ENCODE results near the gene KRT84. TPM values are rescaled to one million over a fixed set of nuclear protein-coding genes. Genes with fewer than 3 reads are reported as not detected.

The KRT84 gene
- total RNA-seq, 2 experiments from 2014 or later, result not detected

- DNase-seq, result no peak
- Mint-ChIP-seq H3K27ac (no peak overlapping the region), H3K9me3 (ENCODE audit: low read depth) (no peaks in the 10 kb centered on the region), H3K4me3 (no peak overlapping the region), H3K4me1 (no peaks in the 10 kb centered on the region), H3K36me3 (no peaks in the 10 kb centered on the region), H3K27me3 (peaks cover 33% of the 10 kb centered on the region)
- CTCF ChIA-PET, result interaction anchor here (1.4 to 6.8 kb wide), 3 partner anchors 10 to 510 kb away, joined by 4 to 58 read pairs (median 5); no protein-coding TSS in a partner anchor
- ATAC-seq, result no peak
These were observed 15.6 kb downstream of the KRT84 start for GRCh38 chr12:52369809-52370208.

- ATAC-seq (no peak), DNase-seq (no peak)
- Mint-ChIP-seq H3K27ac (no peak overlapping the region), H3K9me3 (ENCODE audit: low read depth) (no peaks in the 10 kb centered on the region), H3K4me3 (no peak overlapping the region), H3K36me3 (no peaks in the 10 kb centered on the region), H3K4me1 (no peaks in the 10 kb centered on the region), H3K27me3 (peaks cover 34% of the 10 kb centered on the region)
- CTCF ChIA-PET, result interaction anchor here (1.4 to 6.8 kb wide), 3 partner anchors 10 to 511 kb away, joined by 4 to 58 read pairs (median 5); no protein-coding TSS in a partner anchor
These were observed 16.2 kb downstream of the KRT84 start for GRCh38 chr12:52369211-52369610.

GRCh38 chr12:52368508-52368907 is 16.9 kb downstream of the KRT84 start:
- no peak for DNase-seq
- Mint-ChIP-seq H3K36me3 (no peaks in the 10 kb centered on the region), H3K9me3 (ENCODE audit: low read depth) (no peaks in the 10 kb centered on the region), H3K27ac (no peak overlapping the region), H3K27me3 (peaks cover 28% of the 10 kb centered on the region), H3K4me3 (no peak overlapping the region), H3K4me1 (no peaks in the 10 kb centered on the region)
- CTCF ChIA-PET, result interaction anchor here (1.0 to 6.8 kb wide), 4 partner anchors 9 to 612 kb away, joined by 3 to 58 read pairs (median 4); no protein-coding TSS in a partner anchor
- ATAC-seq, result no peak

GRCh38 chr12:52367876-52368275 is 17.6 kb downstream of the KRT84 start:
- H3K27me3 Mint-ChIP-seq, result peaks cover 25% of the 10 kb centered on the region
- H3K4me1 Mint-ChIP-seq, result peaks cover under 1% of the 10 kb centered on the region
- no peak for DNase-seq
- no peaks in the 10 kb centered on the region for H3K9me3 Mint-ChIP-seq (ENCODE audit: low read depth)
- no peak overlapping the region for H3K27ac Mint-ChIP-seq
- CTCF ChIA-PET, result interaction anchor here (0.8 to 6.8 kb wide), 4 partner anchors 8 to 613 kb away, joined by 3 to 58 read pairs (median 4); no protein-coding TSS in a partner anchor
- H3K4me3 Mint-ChIP-seq, result no peak overlapping the region
- H3K36me3 Mint-ChIP-seq, result no peaks in the 10 kb centered on the region
- ATAC-seq, result no peak

GRCh38 chr12:52366738-52367485 is 18.5 kb downstream of the KRT84 start, which contains the start of gene KRT85:
Gene KRT85 (minus strand): TSS chr12:52367481. CDS start chr12:52367405, 76 bp downstream.
- Mint-ChIP-seq H3K4me3 (no peak within 1 kb of the TSS), H3K4me1 (peaks cover 6% of the 10 kb centered on the region), H3K36me3 (no peaks in the 10 kb centered on the region), H3K27me3 (peaks cover 17% of the 10 kb centered on the region), H3K9me3 (ENCODE audit: low read depth) (no peaks in the 10 kb centered on the region), H3K27ac (no peak within 1 kb of the TSS)
- DNase-seq (no peak), ATAC-seq (no peak)
- CTCF ChIA-PET, result no interaction called here

- Mint-ChIP-seq H3K27ac (no peak overlapping the region), H3K36me3 (no peaks in the 10 kb centered on the region)
These were observed 20.5 kb downstream of the KRT84 start for GRCh38 chr12:52364901-52365489.

GRCh38 chr12:52364061-52364460 is 21.4 kb downstream of the KRT84 start:
- DNase-seq, result no peak
- Mint-ChIP-seq H3K27ac (no peak overlapping the region), H3K9me3 (ENCODE audit: low read depth) (no peaks in the 10 kb centered on the region), H3K27me3 (peaks cover 14% of the 10 kb centered on the region), H3K4me1 (peaks cover 21% of the 10 kb centered on the region), H3K36me3 (no peaks in the 10 kb centered on the region), H3K4me3 (no peak overlapping the region)
- no peak for ATAC-seq
- CTCF ChIA-PET, result interaction anchor here (1.0 to 1.2 kb wide), 3 partner anchors 8 to 507 kb away, joined by 3 read pairs; no protein-coding TSS in a partner anchor

More at GRCh38 chr12:52364901-52365489, 20.5 kb downstream of the KRT84 start:
- Mint-ChIP-seq H3K9me3 (ENCODE audit: low read depth) (no peaks in the 10 kb centered on the region), H3K4me3 (no peak overlapping the region), H3K27me3 (peaks cover 14% of the 10 kb centered on the region), H3K4me1 (peaks cover 13% of the 10 kb centered on the region)
- ATAC-seq (no peak), DNase-seq (no peak)
- CTCF ChIA-PET, result interaction anchor here (1.0 to 1.2 kb wide), 3 partner anchors 15 to 506 kb away, joined by 3 to 4 read pairs (median 3); no protein-coding TSS in a partner anchor

- CTCF ChIA-PET, result interaction anchor here (1.2 kb wide), 1 partner anchor 9 kb away, joined by 3 read pairs; no protein-coding TSS in a partner anchor
These were observed 22.3 kb downstream of the KRT84 start for GRCh38 chr12:52363111-52363679.

GRCh38 chr12:52362118-52362726 is 23.2 kb downstream of the KRT84 start:
- CTCF ChIA-PET, result interaction anchor here (0.8 to 5.0 kb wide), 10 partner anchors 9 to 523 kb away, joined by 3 to 25 read pairs (median 4); no protein-coding TSS in a partner anchor
- H3K4me1 Mint-ChIP-seq, result peaks cover 37% of the 10 kb centered on the region
- ATAC-seq (no peak), DNase-seq (no peak)
- H3K4me3 Mint-ChIP-seq, result no peak overlapping the region
- H3K9me3 Mint-ChIP-seq (ENCODE audit: low read depth), result no peaks in the 10 kb centered on the region
- no peak overlapping the region for H3K27ac Mint-ChIP-seq
- no peaks in the 10 kb centered on the region for H3K36me3 Mint-ChIP-seq
- H3K27me3 Mint-ChIP-seq, result peaks cover 7% of the 10 kb centered on the region

More at GRCh38 chr12:52363111-52363679, 22.3 kb downstream of the KRT84 start:
- Mint-ChIP-seq H3K27ac (no peak overlapping the region), H3K27me3 (peaks cover 8% of the 10 kb centered on the region), H3K4me1 (peaks cover 30% of the 10 kb centered on the region), H3K9me3 (ENCODE audit: low read depth) (no peaks in the 10 kb centered on the region), H3K4me3 (no peak overlapping the region), H3K36me3 (no peaks in the 10 kb centered on the region)
- no peak for ATAC-seq
- no peak for DNase-seq

GRCh38 chr12:52361553-52361952 is 23.9 kb downstream of the KRT84 start:
- ATAC-seq, result no peak
- H3K27ac Mint-ChIP-seq, result no peak overlapping the region
- no peaks in the 10 kb centered on the region for H3K9me3 Mint-ChIP-seq (ENCODE audit: low read depth)

GRCh38 chr12:52360663-52361271 is 24.7 kb downstream of the KRT84 start:
- Mint-ChIP-seq H3K27me3 (peaks cover 7% of the 10 kb centered on the region), H3K4me1 (peaks cover 37% of the 10 kb centered on the region), H3K4me3 (no peak overlapping the region), H3K9me3 (ENCODE audit: low read depth) (no peaks in the 10 kb centered on the region), H3K36me3 (no peaks in the 10 kb centered on the region), H3K27ac (no peak overlapping the region)
- CTCF ChIA-PET, result interaction anchor here (1.0 to 5.0 kb wide), 10 partner anchors 8 to 200 kb away, joined by 3 to 25 read pairs (median 4); no protein-coding TSS in a partner anchor
- ATAC-seq (no peak), DNase-seq (no peak)

More at GRCh38 chr12:52361553-52361952, 23.9 kb downstream of the KRT84 start:
- Mint-ChIP-seq H3K4me1 (peaks cover 37% of the 10 kb centered on the region), H3K4me3 (no peak overlapping the region), H3K36me3 (no peaks in the 10 kb centered on the region), H3K27me3 (peaks cover 7% of the 10 kb centered on the region)
- CTCF ChIA-PET, result interaction anchor here (0.8 to 5.0 kb wide), 11 partner anchors 10 to 523 kb away, joined by 3 to 25 read pairs (median 4); no protein-coding TSS in a partner anchor
- DNase-seq, result peak; percentile 45

GRCh38 chr12:52360106-52360662 is 25.3 kb downstream of the KRT84 start:
- no peak overlapping the region for H3K27ac Mint-ChIP-seq
- CTCF ChIA-PET, result interaction anchor here (1.0 to 5.0 kb wide), 5 partner anchors 9 to 199 kb away, joined by 3 to 25 read pairs (median 5); no protein-coding TSS in a partner anchor
- H3K9me3 Mint-ChIP-seq (ENCODE audit: low read depth), result no peaks in the 10 kb centered on the region
- H3K36me3 Mint-ChIP-seq, result no peaks in the 10 kb centered on the region
- peaks cover 37% of the 10 kb centered on the region for H3K4me1 Mint-ChIP-seq
- no peak overlapping the region for H3K4me3 Mint-ChIP-seq
- ATAC-seq (no peak), DNase-seq (no peak)
- H3K27me3 Mint-ChIP-seq, result peaks cover 7% of the 10 kb centered on the region
